ENCODE measurements around the gene PTPRD.

DNA sequence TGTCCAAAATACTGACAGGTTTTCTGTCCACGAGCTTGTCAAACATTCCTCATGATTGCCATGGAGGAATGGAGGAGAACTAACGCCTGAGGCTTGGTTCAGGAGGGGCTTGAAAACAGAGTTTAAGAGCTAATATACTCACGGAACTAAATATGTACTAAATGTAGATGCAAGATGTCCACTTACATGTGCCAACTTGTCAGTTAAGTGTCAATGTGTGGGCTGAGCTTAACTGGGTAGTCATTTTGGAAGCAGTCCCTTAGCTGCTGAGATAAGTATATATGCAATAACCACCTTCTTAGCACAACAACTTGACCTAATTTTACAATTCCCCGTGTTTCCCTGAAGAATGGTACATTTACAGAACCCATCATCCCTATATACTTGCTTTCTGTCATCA lies 176.0 kb downstream of the PTPRD start:
- TF ChIP-seq, protein P1, sequence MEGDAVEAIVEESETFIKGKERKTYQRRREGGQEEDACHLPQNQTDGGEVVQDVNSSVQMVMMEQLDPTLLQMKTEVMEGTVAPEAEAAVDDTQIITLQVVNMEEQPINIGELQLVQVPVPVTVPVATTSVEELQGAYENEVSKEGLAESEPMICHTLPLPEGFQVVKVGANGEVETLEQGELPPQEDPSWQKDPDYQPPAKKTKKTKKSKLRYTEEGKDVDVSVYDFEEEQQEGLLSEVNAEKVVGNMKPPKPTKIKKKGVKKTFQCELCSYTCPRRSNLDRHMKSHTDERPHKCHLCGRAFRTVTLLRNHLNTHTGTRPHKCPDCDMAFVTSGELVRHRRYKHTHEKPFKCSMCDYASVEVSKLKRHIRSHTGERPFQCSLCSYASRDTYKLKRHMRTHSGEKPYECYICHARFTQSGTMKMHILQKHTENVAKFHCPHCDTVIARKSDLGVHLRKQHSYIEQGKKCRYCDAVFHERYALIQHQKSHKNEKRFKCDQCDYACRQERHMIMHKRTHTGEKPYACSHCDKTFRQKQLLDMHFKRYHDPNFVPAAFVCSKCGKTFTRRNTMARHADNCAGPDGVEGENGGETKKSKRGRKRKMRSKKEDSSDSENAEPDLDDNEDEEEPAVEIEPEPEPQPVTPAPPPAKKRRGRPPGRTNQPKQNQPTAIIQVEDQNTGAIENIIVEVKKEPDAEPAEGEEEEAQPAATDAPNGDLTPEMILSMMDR (conservative IDR thresholded peaks at IDR 0.05 in 1 of 2, IDR thresholded peaks at IDR 0.05 in 1 of 2; ENCODE audit: low read depth in 1 of 2, low read length in 2 of 2) = no peak
- TF ChIP-seq EZH2 (IDR thresholded peaks at IDR 0.05; ENCODE audit: low read length, missing control alignments) = no peak

All from fibroblast of lung (primary cell).